HG03571 (cell line): ENCODE measurements around the gene ADGRG4.
"Not testable (repeated sequence)": the region's sequence is repeated elsewhere in the genome, so short reads cannot be mapped to it uniquely, and the experiment has no call there.

ENCODE experiments used
- ATAC-seq: cut with Tn5 transposase; IDR thresholded peaks from one replicate; pipeline ENCODE4 v1.9.1; 2021; ENCODE audit not compliant: unreplicated experiment

ADGRG4 gene, protein sequence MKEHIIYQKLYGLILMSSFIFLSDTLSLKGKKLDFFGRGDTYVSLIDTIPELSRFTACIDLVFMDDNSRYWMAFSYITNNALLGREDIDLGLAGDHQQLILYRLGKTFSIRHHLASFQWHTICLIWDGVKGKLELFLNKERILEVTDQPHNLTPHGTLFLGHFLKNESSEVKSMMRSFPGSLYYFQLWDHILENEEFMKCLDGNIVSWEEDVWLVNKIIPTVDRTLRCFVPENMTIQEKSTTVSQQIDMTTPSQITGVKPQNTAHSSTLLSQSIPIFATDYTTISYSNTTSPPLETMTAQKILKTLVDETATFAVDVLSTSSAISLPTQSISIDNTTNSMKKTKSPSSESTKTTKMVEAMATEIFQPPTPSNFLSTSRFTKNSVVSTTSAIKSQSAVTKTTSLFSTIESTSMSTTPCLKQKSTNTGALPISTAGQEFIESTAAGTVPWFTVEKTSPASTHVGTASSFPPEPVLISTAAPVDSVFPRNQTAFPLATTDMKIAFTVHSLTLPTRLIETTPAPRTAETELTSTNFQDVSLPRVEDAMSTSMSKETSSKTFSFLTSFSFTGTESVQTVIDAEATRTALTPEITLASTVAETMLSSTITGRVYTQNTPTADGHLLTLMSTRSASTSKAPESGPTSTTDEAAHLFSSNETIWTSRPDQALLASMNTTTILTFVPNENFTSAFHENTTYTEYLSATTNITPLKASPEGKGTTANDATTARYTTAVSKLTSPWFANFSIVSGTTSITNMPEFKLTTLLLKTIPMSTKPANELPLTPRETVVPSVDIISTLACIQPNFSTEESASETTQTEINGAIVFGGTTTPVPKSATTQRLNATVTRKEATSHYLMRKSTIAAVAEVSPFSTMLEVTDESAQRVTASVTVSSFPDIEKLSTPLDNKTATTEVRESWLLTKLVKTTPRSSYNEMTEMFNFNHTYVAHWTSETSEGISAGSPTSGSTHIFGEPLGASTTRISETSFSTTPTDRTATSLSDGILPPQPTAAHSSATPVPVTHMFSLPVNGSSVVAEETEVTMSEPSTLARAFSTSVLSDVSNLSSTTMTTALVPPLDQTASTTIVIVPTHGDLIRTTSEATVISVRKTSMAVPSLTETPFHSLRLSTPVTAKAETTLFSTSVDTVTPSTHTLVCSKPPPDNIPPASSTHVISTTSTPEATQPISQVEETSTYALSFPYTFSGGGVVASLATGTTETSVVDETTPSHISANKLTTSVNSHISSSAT (N-terminal part only)

DNA sequence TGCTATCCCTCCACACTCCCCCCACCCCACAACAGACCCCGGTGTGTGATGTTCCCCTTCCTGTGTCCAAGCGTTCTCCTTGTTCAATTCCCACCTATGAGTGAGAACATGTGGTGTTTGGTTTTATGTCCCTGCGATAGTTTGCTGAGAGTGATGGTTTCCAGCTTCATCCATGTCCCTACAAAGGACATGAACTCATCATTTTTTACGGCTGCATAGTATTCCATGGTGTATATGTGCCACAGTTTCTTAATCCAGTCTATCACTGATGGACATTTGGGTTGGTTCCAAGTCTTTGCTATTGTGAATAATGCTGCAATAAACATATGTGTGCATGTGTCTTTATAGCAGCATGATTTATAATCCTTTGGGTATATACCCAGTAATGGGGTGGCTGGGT, at the start of gene ADGRG4:
ADGRG4 (plus strand) TSS at position 243 of the 400 bp plus-strand sequence. CDS start 7,815 bp downstream, outside the sequence.
- ATAC-seq, result not testable (repeated sequence)

DNA sequence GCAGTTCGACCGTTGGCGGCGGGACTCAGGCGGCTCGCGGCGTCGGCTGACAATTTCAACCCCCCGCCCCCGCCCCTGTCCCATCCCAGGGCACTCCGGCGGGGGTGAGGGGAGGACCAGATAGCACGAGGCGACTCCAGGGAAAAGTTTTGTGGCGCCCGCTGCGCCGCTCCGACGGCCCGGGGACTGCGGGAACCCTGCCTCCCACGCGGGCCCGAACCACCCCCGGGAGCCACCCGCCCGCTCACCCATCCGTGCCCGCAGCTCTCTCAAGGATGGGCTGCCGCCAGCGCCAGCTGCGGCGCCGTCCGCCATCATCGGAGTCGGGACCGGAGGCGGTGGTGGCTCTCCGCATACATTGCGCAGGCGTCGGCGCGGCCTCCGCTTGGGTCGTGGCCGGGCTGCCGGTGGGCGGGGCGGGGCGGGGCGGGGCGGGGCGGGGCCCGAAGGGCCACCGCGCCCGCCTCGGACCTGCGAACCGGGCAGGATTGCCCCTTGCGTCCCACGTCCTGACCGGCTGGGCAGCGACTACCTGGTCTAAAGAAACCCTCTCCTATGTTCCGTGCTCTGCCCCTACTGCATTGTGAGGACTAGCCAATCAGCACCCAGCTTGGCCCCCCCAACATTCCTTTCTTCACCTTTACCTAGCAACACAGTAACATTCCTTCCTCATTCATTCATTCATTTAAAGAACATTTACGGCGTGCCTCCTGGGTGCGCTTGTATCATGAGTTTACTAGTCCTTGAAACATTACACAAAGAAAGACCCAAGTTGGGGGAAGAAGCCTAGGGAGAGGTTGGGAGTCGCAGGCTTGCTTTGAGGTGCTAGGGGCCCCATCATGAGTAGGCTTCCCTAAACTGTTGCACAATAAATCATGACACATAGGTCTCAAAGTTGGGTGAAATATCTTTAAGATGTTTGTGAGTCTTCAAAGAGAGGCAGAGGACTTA, 49.4 kb upstream of the ADGRG4 start, which contains the start of gene MAP7D3:
MAP7D3 (minus strand) TSS at position 360 of the 951 bp plus-strand sequence; CDS start at position 318, 42 bp downstream.
- ATAC-seq, result peak; percentile 88

DNA sequence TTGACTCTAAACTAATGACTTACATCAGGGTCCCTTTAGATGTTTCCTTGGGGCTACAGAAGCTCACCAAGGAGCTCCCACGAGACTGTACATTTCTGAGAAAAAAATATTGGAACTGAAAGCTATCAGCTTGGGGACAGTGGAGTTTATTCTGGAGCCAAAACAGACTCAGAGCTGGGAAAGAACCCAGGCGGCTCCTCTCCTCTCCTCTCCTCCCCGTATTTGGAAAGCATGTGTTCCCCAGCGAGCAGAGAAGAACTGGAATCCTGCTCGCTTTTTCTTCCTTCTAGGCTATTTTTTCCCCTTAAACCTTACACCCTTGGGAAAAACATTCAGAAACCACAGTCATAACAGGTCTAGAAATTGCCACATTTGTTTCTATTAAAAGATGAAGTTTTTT, 45.2 kb upstream of the ADGRG4 start:
- no peak for ATAC-seq

DNA sequence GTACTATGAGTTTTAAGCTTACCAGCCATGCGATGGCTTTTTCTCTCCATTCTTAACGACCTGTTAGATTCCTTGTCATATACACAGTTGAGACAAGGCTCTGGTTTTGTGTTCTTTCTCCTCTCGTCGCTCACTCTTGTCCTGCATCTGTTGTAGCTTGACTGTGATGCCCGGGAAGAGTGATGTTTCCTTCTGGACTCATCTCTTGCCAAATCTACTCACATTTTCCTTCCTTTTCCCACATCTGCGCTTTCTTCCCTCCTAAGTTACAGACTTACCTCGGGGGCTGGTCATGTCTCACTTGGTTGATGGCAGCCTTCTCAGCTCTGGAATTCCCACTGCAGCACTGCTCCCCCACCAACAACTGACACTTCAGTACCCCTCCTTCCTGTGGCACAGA, 44.7 kb upstream of the ADGRG4 start:
- ATAC-seq, result no peak

DNA sequence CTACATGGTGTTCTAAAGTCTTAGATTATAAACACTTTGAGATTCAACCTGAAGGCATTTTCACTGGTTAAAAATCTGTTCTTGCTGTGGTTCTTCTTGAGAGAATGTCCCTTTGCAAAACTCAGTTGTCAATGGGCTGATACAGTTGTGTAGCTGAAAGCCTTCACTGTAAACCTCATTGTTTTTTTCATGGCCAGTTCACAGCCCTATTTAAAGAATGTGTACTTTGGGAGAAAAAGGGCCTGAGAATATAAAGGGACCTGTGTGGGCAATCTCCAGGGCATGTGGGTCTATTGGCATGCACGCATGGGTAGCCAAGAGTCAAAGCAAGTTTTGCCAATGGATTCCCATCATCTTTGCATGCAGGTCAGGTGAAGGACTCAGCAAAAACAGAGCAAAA, 41.8 kb upstream of the ADGRG4 start:
- ATAC-seq, result no peak

DNA sequence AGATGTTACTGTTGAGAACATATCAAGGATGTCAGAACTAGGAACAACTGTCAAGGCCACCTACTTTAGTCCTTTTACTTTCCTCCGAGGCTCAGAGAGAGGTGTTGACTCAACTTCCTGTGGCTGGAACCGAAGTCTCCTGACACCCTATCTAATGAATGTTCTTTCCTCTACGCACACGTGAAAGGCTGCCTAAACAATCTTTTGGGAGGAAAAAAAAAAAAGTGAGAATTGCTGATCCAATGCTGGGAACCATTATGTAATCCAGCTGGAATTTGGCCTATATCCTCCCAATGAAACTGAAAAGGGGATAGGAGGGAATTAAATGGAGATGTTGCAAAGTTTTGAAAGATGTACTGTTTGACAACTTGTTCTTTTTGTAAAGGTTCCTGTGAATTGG, 41.2 kb upstream of the ADGRG4 start:
- ATAC-seq, result no peak

DNA sequence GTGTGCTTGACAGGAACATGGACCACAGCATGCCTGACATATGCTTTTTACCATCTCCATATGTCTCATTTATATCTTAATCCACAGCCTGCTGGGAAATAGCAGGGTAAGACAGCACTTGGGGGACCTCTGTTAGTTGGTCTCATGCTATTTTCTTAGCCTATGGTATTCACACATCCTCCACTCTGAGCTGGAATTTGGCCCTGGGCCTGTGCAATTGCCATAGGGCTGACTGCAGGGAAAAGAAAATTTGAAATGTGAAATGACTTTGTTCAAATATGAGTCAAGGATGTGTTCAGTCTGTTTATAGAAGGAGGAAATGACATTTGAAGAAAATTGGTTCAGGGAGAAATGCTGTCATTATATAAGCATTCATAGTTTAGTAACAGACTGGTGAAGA, 40.0 kb upstream of the ADGRG4 start:
- ATAC-seq, result no peak

DNA sequence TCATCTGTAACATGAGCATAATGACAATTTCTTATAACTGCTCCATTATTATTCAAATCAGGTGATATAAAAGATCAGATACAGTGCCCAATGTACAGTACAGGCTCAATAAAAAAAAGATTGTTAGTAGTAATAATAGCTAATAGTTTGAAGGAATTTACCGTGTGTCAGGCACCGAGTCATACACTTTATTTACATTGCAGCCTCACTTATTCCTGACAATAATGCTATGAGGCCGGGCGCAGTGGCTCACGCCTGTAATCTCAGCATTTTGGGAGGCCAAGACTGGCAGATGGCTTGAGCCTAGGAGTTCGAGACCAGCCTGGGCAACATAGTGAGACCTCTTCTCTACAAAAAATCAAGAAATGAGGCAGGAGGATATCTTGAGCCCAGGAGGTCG, 39.4 kb upstream of the ADGRG4 start:
- ATAC-seq, result no peak

DNA sequence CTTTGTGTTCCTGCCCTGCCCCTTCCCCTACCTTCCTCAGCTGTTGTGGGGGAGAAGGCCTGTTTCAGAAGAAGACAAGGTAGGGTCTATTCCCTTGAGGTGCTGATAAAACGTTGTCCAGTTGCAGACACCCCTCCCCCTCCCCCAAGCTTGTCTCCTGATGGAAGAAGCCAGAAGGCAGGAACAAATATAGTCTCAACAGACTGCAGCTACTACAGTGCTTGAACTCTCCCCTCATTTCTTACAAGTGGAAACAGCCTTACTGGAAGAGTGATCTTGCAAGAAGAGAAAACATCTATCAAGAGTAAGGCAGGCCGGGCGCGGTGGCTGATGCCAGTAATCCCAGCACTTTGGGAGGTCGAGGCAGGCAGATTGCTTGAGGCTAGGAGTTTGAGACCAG, 38.5 kb upstream of the ADGRG4 start:
- ATAC-seq, result no peak

DNA sequence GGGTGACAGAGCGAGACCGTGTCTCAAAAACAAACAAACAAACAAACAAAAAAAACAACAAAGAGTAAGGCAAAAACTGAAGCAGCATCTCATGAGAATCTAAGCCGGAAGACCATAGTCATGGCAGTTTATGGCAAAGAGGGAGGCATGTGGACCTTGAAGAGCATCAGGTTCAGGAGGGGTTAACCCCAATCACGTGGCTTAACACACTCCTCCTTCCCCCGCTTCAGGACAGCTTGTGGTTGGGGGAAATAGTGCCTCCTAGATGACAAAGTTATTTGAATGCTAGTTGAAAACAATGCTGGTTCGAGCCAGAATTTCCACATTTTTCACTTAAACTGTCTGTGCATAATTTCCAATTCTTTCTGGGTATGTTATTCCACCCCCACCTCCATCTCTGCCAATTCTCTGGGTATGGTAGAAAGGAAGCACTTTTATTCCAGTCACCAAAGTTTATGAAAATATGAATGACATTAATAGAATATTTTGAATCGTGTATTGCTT, 37.9 kb upstream of the ADGRG4 start:
- no peak for ATAC-seq

DNA sequence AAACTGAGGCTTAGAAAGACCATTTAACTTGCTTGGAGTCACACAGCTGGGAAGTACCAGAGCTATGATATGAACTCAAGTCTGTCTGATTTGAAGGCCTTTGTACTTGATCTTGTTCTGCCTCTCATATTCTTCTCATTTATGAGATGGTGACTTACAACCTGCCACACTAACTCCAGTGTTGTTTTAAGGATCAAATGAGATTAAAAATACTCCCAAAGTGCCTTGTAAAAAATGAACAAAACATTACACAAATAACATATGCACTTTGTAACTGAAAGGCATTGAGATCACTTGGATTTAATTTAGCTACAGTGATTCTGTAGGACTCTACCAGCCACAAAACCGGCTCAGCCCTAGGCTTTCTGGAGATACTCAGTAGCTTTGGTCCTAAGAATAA, 33.9 kb upstream of the ADGRG4 start:
- ATAC-seq, result no peak

DNA sequence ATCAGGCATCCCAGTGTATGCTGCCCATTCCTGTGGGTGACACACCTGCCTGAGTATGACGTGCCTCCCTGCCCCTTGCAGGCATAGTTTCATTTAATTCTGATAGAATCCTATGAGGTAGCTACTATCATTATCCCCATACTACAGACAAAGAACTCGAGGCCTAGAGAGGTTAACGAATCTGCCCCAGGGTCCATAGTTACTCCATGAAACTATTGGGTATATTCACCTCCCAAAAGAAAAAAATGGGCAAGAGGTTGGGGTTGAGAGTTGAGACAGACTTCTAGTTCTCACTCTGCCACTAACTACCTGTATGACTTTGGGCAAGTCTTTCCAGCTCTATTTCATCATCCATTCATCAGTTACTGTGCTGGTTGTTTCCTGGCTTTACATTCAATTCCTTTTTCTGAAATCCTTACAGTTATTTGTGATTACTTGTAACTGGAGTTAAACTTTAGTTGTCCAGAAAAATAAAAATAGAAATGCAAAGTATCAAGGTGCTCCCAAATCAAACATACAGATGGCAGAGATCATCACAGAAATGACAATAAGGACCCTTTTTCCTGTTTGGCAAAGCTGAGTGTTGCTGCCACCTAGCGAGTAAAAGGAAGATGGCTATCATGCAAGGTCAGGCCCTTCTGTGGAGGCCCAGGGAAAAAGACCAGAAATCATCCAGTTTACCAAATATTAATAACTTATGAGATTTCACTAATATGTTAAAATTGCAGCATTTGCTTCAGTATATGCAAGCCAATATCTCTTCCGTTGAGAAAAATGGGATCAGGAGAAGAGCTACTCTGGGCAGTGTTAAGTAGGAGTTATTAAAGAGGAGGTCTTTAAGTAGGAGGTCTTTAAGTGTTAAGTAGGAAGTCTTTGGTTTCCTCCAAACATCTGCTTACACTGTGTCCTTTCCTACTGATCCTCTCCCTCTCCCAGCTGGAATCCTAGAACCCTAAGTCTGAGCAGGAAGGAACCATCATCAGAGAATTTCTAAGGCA, 32.4 kb upstream of the ADGRG4 start:
- no peak for ATAC-seq

DNA sequence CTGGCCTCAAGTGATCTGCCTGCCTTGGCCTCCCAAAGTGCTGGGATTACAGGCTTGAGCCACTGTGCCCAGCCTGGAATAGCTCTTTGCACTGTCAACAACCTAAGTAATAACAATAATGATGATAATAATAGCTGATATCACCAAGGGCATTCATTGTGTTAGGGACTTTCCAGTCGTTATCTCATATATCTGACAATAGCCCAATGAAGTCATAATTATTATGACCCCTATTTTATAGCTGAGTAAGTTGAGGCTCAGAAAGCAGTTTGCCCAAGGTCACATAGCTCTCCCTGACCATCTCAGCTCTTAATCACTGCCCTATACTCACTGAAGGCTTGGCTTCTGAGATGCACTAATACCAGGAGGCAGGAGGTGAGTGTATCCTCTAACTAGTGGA, 30.8 kb upstream of the ADGRG4 start:
- no peak for ATAC-seq

DNA sequence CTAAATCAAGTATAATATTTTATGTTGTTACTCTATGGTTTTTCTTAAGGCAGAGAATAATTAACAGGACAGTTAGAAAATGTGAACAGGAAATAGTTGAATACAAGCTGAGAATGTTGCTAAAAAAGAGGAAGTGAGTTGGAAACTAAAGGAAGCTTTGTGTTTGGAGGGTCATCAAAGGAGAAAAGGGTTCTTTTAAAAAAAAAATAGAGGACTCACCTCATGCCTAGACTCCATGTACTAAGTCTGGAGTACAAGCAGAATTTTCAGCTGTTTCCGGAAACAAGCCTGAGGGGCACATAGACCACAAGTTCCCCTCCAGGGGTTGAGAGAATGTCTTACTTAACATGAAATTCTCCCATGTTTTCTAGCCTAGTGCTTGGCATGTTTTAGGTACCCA, 29.5 kb upstream of the ADGRG4 start:
- ATAC-seq, result peak; percentile 71

DNA sequence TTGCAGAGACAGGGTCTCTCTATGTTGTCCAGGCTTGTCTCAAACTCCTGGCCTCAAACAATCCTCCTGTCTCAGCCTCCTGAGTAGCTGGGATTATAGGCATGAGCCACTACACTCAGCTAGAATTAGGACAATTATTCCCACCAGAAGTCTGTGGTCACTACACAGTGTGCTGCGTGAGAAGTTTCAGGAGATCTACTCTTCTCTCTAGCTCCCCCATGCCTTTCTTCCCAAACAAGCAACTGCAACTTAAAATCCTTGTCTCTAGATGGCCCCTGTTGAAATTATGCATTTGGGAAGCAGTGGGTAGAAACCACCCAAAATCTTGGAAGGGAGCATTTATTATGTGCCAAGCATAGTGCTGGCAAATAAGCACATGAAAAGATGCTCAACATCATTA, 28.4 kb upstream of the ADGRG4 start:
- ATAC-seq, result no peak

DNA sequence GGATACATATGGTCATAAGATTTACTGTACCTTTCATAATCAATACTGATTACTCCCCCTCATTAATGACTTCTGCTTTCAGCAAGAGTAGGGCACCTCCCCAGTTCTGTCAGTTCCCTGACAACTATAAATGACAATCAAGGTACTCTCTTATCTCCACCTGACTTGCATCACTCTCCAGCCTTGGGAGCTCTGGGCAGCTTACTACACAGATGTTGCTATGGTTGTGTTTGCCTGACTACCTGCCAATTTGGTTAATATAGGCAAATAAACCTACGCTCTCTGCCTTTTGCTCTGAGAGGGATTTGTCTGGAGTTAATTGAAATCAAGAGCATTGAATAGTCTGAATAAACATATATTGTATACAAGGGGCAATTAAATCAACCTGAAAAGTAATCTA, 26.8 kb upstream of the ADGRG4 start:
- no peak for ATAC-seq

DNA sequence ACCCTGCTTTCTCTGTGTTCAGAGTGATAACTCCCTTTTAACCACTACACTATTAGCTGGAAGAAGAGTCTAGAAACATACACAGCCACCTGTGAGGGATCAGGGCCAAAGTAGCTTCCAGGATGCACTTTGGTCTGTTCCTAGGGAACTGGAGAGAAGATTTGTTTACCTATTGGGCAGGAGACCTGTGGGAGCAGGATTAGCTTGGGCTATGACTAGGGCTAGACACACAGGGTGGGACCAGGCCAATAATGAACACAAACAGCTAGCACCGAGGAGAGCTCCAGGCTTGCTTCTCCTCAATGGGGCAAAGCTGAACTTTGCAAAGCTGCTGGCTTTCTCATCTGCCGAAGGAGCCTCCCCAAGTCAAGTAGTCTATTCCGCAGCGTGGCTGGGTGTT, 25.2 kb upstream of the ADGRG4 start:
- no peak for ATAC-seq

DNA sequence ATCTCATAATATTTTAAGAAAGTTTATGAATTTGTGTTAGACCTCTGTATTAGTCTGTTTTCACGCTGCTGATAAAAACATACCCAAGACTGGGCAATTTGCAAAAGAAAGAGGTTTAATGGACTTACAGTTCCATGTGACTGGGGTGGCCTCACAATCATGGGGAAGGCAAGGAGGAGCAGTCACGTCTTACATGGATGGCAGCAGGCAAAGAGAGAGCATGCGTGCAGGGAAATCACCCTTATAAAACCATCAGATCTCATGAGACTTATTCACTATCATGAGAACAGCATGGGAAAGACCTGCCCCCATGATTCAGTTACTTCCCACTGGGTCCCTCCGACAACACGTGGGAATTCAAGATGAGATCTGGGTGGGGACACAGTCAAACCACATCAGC, 14.4 kb upstream of the ADGRG4 start:
- ATAC-seq, result not testable (repeated sequence)

DNA sequence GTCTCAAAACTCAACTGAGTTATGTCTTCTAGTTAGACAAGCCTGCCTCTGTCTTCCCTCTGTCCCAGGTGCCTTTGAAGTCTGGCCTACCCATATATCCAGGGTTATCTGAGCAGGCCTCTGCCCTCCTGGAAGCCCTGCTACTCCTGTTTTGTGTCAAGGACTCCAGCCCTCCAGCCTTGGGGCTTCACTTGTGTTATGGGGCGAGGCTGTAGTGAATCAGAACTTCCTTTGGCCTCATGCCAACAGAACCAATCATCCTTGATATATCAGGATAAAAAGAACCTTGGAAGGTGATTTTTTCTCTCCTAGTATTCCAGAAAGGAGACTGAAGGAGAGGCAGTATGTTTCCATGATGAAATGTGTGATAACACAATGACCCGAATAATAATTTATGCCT, 8.9 kb upstream of the ADGRG4 start:
- ATAC-seq, result no peak
